ENCODE measurements around the gene TPT1.
"Not testable (repeated sequence)": the region's sequence is repeated elsewhere in the genome, so short reads cannot be mapped to it uniquely, and the experiment has no call there.

Gene TPT1

DNA sequence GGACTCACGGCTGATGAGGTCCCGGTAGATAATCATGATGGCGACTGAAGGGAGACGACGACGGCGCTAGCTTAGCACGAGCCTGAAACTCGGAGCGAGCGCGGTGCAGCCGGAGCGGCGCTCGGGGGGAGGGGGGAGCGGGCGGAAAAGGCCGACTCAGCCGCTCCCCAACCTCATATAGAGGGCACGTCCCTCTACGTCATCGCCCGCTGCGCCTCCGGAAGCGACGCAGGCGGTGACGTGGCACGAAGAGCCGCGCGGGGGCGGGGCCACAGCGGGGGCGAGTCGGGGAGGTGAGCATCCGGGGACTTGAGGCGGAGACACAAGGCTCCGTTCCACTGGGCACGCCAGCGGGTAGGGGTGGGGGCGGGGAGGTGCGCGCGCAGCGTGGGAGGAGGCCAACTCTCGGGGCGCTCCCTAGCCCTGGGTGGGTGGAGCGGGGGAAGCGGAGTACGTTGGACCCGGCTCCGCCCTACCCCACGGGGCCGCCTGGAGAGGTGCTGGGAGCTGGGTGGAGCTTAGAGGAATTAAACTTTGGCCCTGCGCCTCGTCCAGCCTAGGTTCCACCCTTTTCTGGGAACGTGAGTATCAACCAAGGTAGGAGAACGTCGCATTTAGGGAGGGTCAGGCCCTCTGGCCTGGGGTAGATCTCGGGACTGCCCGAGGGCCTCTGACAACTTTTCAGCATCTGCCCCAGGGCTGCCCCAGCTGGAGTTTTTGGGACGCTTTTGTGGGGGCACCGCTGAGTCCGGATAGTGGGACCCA is at the start of gene TPT1:
TSS of gene TPT1 (minus strand) at position 150 of the 765 bp plus-strand sequence. CDS start at position 36, 114 bp downstream.
- peak within 1 kb of the TSS; percentile 99 for H3K4me3 Mint-ChIP-seq
- peak; percentile 99 for DNase-seq
- no peaks in the 10 kb centered on the region for H3K27me3 Mint-ChIP-seq (ENCODE audit: low read depth, poor library complexity)
- TF ChIP-seq, protein P1, sequence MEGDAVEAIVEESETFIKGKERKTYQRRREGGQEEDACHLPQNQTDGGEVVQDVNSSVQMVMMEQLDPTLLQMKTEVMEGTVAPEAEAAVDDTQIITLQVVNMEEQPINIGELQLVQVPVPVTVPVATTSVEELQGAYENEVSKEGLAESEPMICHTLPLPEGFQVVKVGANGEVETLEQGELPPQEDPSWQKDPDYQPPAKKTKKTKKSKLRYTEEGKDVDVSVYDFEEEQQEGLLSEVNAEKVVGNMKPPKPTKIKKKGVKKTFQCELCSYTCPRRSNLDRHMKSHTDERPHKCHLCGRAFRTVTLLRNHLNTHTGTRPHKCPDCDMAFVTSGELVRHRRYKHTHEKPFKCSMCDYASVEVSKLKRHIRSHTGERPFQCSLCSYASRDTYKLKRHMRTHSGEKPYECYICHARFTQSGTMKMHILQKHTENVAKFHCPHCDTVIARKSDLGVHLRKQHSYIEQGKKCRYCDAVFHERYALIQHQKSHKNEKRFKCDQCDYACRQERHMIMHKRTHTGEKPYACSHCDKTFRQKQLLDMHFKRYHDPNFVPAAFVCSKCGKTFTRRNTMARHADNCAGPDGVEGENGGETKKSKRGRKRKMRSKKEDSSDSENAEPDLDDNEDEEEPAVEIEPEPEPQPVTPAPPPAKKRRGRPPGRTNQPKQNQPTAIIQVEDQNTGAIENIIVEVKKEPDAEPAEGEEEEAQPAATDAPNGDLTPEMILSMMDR (IDR thresholded peaks at IDR 0.05): no peak
- no peaks in the 10 kb centered on the region for H3K9me3 Mint-ChIP-seq
- peak within 1 kb of the TSS; percentile 100 for H3K27ac Mint-ChIP-seq
- peaks cover 52% of the 10 kb centered on the region for H3K4me1 Mint-ChIP-seq
- peaks cover 65% of the 10 kb centered on the region for H3K36me3 Mint-ChIP-seq (ENCODE audit: low read depth)

DNA sequence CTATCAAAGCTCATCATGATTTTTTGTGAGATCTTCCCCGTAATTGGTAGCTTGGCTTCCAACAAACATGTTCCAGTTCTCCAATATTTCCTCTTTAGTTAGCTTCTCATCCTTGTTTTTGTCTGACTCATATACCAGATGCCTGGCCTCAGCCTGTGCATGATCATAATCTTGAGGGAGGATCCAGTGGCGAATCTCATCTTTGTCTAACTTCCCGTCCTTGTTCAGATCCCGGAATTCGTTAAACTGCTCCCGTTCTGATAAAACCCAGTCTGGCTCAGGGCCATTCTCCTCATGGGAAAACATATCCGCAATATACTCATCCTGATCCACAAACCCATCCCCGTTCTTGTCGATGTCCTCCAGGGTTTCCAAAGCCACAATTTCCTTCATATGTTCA is 49.4 kb upstream of the TPT1 start:
- DNase-seq; H3K27me3 Mint-ChIP-seq (ENCODE audit: low read depth, poor library complexity); H3K9me3 Mint-ChIP-seq; H3K4me3 Mint-ChIP-seq: not testable (repeated sequence)
- Mint-ChIP-seq H3K36me3 (ENCODE audit: low read depth) (peaks cover 63% of the 10 kb centered on the region), H3K4me1 (peaks cover 13% of the 10 kb centered on the region), H3K27ac (peak overlapping the region; percentile 40)

DNA sequence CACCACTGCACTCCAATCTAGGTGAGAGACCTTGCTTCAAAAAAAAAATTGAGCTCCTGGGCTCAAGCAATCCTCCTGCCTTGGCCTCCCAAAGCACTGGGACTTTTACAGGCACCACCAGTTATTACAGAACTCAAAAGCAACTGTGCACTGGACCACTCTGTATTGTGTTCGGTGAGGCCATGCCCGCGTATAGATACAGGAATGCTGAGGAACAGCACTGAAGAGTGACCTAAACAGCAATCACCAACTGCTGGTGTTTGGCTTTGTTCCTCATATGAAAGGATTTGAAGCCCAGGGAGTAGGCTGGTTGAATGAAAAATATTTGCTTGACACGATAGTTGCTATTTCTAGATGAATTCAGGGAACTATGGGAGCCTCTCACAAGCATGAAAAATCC is 47.7 kb upstream of the TPT1 start:
- Mint-ChIP-seq H3K4me3 (no peak overlapping the region), H3K36me3 (ENCODE audit: low read depth) (peaks cover 79% of the 10 kb centered on the region), H3K27ac (no peak overlapping the region), H3K27me3 (ENCODE audit: low read depth, poor library complexity) (no peaks in the 10 kb centered on the region), H3K9me3 (no peaks in the 10 kb centered on the region), H3K4me1 (no peaks in the 10 kb centered on the region)
- TF ChIP-seq, protein P1 (IDR thresholded peaks at IDR 0.05): no peak
- no peak for DNase-seq

DNA sequence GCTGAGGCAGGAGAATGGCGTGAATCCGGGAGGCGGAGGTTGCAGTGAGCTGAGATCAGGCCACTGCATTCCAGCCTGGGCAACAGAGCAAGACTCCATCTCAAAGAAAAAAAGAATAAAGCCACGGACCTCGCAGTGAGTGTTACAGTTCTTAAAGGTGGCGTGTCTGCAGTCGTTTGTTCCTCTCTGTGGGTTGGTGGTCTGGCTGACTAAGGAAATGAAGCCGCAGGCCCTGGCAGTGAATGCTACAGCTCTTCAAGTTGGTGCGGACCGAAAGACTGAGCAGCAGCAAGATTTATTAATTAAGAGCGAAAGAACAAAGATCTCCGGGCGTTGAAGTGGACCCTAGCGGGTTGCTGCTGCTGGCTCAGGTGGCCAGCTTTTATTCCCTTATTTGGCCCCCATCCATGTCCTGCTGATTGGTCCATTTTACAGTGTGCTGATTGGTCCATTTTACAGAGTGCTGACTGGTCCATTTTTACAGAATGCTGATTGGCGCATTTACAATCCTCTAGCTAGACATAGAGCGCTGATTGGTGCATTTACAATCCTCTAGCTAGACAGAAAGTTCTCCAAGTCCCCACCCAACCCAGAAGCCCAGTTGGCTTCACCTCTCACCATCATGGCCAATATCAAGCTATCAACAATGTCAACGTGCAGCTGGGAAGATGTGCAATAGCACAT is 46.1 kb upstream of the TPT1 start:
- not testable (repeated sequence) for H3K4me3 Mint-ChIP-seq; DNase-seq; H3K9me3 Mint-ChIP-seq; H3K27ac Mint-ChIP-seq; H3K4me1 Mint-ChIP-seq; H3K27me3 Mint-ChIP-seq (ENCODE audit: low read depth, poor library complexity)
- H3K36me3 Mint-ChIP-seq (ENCODE audit: low read depth): peaks cover 76% of the 10 kb centered on the region

DNA sequence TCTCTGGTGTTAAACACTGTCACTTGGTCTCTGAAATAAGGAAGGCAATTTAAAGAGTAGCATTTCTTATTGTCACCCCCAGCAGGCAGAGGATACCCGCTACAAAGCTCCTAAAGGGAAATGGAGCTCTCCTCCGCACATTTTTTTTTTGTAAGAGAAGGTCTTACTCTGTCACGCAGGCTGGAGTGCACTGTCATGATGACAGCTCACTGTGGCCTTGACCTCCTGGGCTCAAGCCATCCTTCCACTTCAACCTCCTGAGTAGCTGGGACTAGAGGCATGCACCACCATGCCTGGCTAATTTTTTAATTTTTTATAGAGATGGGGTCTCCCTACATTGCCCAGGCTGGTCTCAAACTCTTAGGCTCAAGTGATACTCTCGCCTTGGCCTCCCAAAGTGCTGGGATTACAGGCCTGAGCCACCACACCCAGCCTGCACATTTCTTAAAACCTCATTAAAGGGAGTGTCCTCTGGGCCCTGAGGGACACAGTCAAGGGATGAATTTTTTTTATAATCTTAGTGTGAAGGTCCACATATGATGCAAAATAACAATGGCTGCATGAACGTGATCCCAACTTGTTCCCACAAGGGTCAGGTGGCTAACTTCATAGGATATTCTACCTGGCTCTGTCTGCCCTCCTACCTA is 45.0 kb upstream of the TPT1 start:
- Mint-ChIP-seq H3K36me3 (ENCODE audit: low read depth) (peaks cover 67% of the 10 kb centered on the region), H3K4me3 (no peak overlapping the region), H3K4me1 (no peaks in the 10 kb centered on the region), H3K9me3 (no peaks in the 10 kb centered on the region), H3K27ac (no peak overlapping the region), H3K27me3 (ENCODE audit: low read depth, poor library complexity) (no peaks in the 10 kb centered on the region)
- DNase-seq: no peak
- TF ChIP-seq, protein P1 (IDR thresholded peaks at IDR 0.05): no peak

DNA sequence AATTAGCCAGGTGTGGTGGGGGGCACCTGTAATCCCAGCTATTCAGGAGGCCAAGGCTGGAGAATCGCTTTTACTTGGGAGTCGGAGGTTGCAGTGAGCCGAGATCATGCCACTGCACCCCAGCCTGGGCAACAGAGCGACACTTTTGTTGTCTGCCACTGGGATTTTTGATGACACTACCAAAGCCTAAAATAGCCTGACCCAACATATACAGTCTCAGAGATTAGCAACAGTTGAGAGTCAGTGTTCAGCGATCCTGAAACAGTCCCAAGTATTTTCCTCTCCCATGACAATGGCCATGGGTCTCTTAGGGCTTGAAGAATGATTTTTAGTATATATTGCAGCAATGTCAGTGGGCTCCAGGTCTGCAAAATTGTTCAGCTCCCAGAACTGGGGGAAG is 44.3 kb upstream of the TPT1 start:
- peaks cover 59% of the 10 kb centered on the region for H3K36me3 Mint-ChIP-seq (ENCODE audit: low read depth)
- no peaks in the 10 kb centered on the region for H3K4me1 Mint-ChIP-seq
- H3K27me3 Mint-ChIP-seq (ENCODE audit: low read depth, poor library complexity): no peaks in the 10 kb centered on the region
- H3K27ac Mint-ChIP-seq: no peak overlapping the region
- H3K4me3 Mint-ChIP-seq: no peak overlapping the region
- TF ChIP-seq, protein P1 (IDR thresholded peaks at IDR 0.05): no peak
- DNase-seq: no peak
- H3K9me3 Mint-ChIP-seq: no peaks in the 10 kb centered on the region

Measured in nephron progenitor cell (in vitro differentiated cells).